HepG2 (cell line): ENCODE measurements around the gene C19orf85. TPM values are rescaled to one million over a fixed set of nuclear protein-coding genes. Genes with fewer than 3 reads are reported as not detected.

Source experiments
- ARNT ChIP-seq: fragments of 450-650 bp; IDR thresholded peaks from 2 replicates; pipeline ENCODE4 v1.6.1; 2017
- ATM ChIP-seq: fragments of 450-650 bp; IDR thresholded peaks from 2 replicates; pipeline ENCODE4 v1.7.1; 2017; ENCODE audit warnings: mild to moderate bottlenecking, borderline replicate concordance
- EZH2 ChIP-seq: conservative IDR thresholded peaks from 2 replicates; pipeline ENCODE4 v1.6.1; 2012; ENCODE audit warnings: mild to moderate bottlenecking, low read depth, low read length, moderate library complexity
- JDP2 ChIP-seq: sonication (generic); formaldehyde crosslinking; IDR thresholded peaks from 2 replicates; pipeline ENCODE4 v1.8.1; 2022; ENCODE audit warnings: missing genetic modification reagents, borderline replicate concordance
- KLF13 ChIP-seq: sonication (generic); formaldehyde crosslinking; IDR thresholded peaks from 2 replicates; pipeline ENCODE4 v1.4.0; 2020; ENCODE audit warnings: mild to moderate bottlenecking, missing genetic modification reagents
- NKX3-1 ChIP-seq: sonication (generic); formaldehyde crosslinking; IDR thresholded peaks from 2 replicates; pipeline ENCODE4 v1.5.0; 2020; ENCODE audit warnings: missing genetic modification reagents
- PITX1 ChIP-seq: sonication (generic); formaldehyde crosslinking; IDR thresholded peaks from 2 replicates; pipeline ENCODE4 v1.5.1; 2020; ENCODE audit warnings: mild to moderate bottlenecking, missing genetic modification reagents
- RBFOX2 ChIP-seq: fragments of 200-400 bp; formaldehyde crosslinking; IDR thresholded peaks from 2 replicates; pipeline ENCODE4 v1.6.1; 2017; ENCODE audit warnings: low read depth, mild to moderate bottlenecking, low read length
- RCOR2 ChIP-seq: IDR thresholded peaks from 2 replicates; pipeline ENCODE4 v1.6.1; 2016; ENCODE audit warnings: missing biosample characterization, missing genetic modification reagents
- SIN3A ChIP-seq: IDR thresholded peaks from 2 replicates; pipeline ENCODE4 v1.6.1; 2011; ENCODE audit warnings: low read depth, mild to moderate bottlenecking, control low read depth, low read length, borderline replicate concordance
- SUZ12 ChIP-seq: fragments of 150-350 bp; IDR thresholded peaks from 2 replicates; pipeline ENCODE4 v1.6.1; 2014; ENCODE audit warnings: low read depth, low read length
- ZMYM3 ChIP-seq: sonication (generic); formaldehyde crosslinking; IDR thresholded peaks from 2 replicates; pipeline ENCODE4 v1.5.1; 2020; ENCODE audit warnings: mild to moderate bottlenecking, missing genetic modification reagents
- ZNF138 ChIP-seq: sonication (generic); formaldehyde crosslinking; IDR thresholded peaks from 2 replicates; pipeline ENCODE4 v1.5.0; 2020; ENCODE audit warnings: mild to moderate bottlenecking, low read depth, missing genetic modification reagents
- ZNF253 ChIP-seq: sonication (generic); formaldehyde crosslinking; IDR thresholded peaks from 2 replicates; pipeline ENCODE4 v1.8.0; 2022; ENCODE audit warnings: mild to moderate bottlenecking, missing genetic modification reagents, borderline replicate concordance
- ZNF383 ChIP-seq: sonication (generic); formaldehyde crosslinking; IDR thresholded peaks from 2 replicates; pipeline ENCODE4 v1.4.0; 2020; ENCODE audit warnings: missing genetic modification reagents, mild to moderate bottlenecking, borderline replicate concordance
- ZNF552 ChIP-seq: sonication (generic); formaldehyde crosslinking; IDR thresholded peaks from 2 replicates; pipeline ENCODE4 v1.9.0; 2022; ENCODE audit warnings: missing genetic modification reagents, mild to moderate bottlenecking, borderline replicate concordance
- ZNF629 ChIP-seq: sonication (generic); formaldehyde crosslinking; conservative IDR thresholded peaks from 2 replicates; pipeline ENCODE4 v1.5.0; 2020; ENCODE audit warnings: missing genetic modification reagents
- polyA plus RNA-seq, 8 experiments: library from polyadenylated mRNA; depleted of rRNA in 3 of 8; stranded (reverse) in 7 of 8; unstranded in 1 of 8; fragments of >200 nt; fragmentation: Illumina TruSeq in 4 of 8; extraction: Trizol in 4 of 8; gene quantifications; 2 replicates each; pipeline versions ENCODE4 v1.2.1 to v1.2.3, GENCODE V29; 2011 to 2016; ENCODE audit warnings: low read depth in 4 of 8, missing spikeins in 1 of 8, mixed read lengths in 1 of 8; ENCODE audit not compliant: insufficient read depth in 1 of 8
- total RNA-seq, 5 experiments: library from RNA; depleted of rRNA; stranded (reverse); fragments of >200 nt; fragmentation: Illumina TruSeq; extraction: Trizol; gene quantifications; 2 replicates each; pipeline ENCODE4 v1.2.3, GENCODE V29; 2016; ENCODE audit warnings: low read depth in 1 of 5
- TF ChIP-seq, protein P1 (sequence below): sonication (generic); formaldehyde crosslinking; IDR thresholded peaks from 2 replicates; pipeline ENCODE4 v1.8.1; 2022; ENCODE audit warnings: mild to moderate bottlenecking, missing genetic modification reagents
- TF ChIP-seq, protein P2 (sequence below): IDR thresholded peaks from 2 replicates; pipeline ENCODE4 v1.4.0; 2020; ENCODE audit warnings: mild to moderate bottlenecking, missing genetic modification reagents
- TF ChIP-seq, protein P3 (sequence below): IDR thresholded peaks from 2 replicates; pipeline ENCODE4 v1.6.1; 2016; ENCODE audit warnings: missing compliant biosample characterization, missing genetic modification reagents, borderline replicate concordance
- TF ChIP-seq, protein P4 (sequence below): IDR thresholded peaks from 2 replicates; pipeline ENCODE4 v1.6.1; 2012; ENCODE audit warnings: low read length, improper control_type of control experiment

The C19orf85 gene
- total and polyA plus RNA-seq, 2 of the 13 experiments (the other 11 are each of a cell fraction or from before 2014, with no cell fraction given), result not detected

DNA sequence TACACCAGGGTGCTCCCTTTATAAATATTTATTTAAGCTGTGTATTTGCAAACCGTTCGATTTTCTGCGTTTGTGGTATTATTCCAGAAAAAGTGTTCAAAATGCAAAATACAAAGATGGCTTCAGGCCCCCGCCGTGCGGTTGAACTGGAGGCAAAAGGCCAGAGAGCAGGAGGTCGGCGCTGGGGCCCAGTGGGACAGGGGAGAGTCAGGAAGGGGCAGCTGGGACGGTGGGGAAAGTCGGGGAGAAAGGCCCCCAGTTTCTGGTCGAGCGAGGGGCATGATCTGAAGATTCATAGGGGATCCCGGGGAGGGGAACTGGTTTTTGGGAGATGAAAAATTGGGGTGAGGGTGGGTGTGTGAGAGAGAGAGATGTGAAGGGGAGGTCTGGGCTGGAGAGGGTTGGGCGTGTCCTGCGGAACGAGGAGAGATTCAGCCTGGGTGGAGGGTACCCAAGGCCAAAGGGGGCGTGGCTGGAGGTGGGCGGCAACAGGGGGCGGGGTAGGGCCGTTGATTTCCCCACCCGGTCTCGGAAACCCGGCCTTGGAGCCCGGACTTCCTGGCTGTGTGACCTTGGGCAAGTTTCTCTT is 3.8 kb downstream of the C19orf85 start (continued):
- no peak for TF ChIP-seq EZH2
- TF ChIP-seq ZNF383 (CRISPR knock-in tag), result no peak
- TF ChIP-seq ATM, result no peak
- TF ChIP-seq, protein P1, sequence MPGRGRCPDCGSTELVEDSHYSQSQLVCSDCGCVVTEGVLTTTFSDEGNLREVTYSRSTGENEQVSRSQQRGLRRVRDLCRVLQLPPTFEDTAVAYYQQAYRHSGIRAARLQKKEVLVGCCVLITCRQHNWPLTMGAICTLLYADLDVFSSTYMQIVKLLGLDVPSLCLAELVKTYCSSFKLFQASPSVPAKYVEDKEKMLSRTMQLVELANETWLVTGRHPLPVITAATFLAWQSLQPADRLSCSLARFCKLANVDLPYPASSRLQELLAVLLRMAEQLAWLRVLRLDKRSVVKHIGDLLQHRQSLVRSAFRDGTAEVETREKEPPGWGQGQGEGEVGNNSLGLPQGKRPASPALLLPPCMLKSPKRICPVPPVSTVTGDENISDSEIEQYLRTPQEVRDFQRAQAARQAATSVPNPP (CRISPR knock-in tag), result no peak
- TF ChIP-seq SUZ12, result no peak
- TF ChIP-seq ZMYM3 (CRISPR knock-in tag), result no peak
- TF ChIP-seq SIN3A, result peak; percentile 23; the same call in 1 of the 2 replicates
- TF ChIP-seq PITX1 (CRISPR knock-in tag), result no peak
- no peak for TF ChIP-seq ZNF253 (CRISPR knock-in tag)
- no peak for TF ChIP-seq RBFOX2
- TF ChIP-seq, protein P2, sequence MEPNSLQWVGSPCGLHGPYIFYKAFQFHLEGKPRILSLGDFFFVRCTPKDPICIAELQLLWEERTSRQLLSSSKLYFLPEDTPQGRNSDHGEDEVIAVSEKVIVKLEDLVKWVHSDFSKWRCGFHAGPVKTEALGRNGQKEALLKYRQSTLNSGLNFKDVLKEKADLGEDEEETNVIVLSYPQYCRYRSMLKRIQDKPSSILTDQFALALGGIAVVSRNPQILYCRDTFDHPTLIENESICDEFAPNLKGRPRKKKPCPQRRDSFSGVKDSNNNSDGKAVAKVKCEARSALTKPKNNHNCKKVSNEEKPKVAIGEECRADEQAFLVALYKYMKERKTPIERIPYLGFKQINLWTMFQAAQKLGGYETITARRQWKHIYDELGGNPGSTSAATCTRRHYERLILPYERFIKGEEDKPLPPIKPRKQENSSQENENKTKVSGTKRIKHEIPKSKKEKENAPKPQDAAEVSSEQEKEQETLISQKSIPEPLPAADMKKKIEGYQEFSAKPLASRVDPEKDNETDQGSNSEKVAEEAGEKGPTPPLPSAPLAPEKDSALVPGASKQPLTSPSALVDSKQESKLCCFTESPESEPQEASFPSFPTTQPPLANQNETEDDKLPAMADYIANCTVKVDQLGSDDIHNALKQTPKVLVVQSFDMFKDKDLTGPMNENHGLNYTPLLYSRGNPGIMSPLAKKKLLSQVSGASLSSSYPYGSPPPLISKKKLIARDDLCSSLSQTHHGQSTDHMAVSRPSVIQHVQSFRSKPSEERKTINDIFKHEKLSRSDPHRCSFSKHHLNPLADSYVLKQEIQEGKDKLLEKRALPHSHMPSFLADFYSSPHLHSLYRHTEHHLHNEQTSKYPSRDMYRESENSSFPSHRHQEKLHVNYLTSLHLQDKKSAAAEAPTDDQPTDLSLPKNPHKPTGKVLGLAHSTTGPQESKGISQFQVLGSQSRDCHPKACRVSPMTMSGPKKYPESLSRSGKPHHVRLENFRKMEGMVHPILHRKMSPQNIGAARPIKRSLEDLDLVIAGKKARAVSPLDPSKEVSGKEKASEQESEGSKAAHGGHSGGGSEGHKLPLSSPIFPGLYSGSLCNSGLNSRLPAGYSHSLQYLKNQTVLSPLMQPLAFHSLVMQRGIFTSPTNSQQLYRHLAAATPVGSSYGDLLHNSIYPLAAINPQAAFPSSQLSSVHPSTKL (CRISPR knock-in tag), result no peak
- TF ChIP-seq JDP2 (CRISPR knock-in tag), result no peak
- TF ChIP-seq ZNF552, result no peak
- TF ChIP-seq ZNF629, result no peak
- TF ChIP-seq NKX3-1, result no peak
- TF ChIP-seq ZNF138 (CRISPR knock-in tag), result no peak
- no peak for TF ChIP-seq RCOR2 (CRISPR knock-in tag)
- TF ChIP-seq, protein P3, sequence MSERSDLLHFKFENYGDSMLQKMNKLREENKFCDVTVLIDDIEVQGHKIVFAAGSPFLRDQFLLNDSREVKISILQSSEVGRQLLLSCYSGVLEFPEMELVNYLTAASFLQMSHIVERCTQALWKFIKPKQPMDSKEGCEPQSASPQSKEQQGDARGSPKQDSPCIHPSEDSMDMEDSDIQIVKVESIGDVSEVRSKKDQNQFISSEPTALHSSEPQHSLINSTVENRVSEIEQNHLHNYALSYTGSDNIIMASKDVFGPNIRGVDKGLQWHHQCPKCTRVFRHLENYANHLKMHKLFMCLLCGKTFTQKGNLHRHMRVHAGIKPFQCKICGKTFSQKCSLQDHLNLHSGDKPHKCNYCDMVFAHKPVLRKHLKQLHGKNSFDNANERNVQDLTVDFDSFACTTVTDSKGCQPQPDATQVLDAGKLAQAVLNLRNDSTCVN, result no peak
- TF ChIP-seq, protein P4, sequence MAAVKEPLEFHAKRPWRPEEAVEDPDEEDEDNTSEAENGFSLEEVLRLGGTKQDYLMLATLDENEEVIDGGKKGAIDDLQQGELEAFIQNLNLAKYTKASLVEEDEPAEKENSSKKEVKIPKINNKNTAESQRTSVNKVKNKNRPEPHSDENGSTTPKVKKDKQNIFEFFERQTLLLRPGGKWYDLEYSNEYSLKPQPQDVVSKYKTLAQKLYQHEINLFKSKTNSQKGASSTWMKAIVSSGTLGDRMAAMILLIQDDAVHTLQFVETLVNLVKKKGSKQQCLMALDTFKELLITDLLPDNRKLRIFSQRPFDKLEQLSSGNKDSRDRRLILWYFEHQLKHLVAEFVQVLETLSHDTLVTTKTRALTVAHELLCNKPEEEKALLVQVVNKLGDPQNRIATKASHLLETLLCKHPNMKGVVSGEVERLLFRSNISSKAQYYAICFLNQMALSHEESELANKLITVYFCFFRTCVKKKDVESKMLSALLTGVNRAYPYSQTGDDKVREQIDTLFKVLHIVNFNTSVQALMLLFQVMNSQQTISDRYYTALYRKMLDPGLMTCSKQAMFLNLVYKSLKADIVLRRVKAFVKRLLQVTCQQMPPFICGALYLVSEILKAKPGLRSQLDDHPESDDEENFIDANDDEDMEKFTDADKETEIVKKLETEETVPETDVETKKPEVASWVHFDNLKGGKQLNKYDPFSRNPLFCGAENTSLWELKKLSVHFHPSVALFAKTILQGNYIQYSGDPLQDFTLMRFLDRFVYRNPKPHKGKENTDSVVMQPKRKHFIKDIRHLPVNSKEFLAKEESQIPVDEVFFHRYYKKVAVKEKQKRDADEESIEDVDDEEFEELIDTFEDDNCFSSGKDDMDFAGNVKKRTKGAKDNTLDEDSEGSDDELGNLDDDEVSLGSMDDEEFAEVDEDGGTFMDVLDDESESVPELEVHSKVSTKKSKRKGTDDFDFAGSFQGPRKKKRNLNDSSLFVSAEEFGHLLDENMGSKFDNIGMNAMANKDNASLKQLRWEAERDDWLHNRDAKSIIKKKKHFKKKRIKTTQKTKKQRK, result no peak
- no peak; the same call in 1 of the 2 replicates for TF ChIP-seq KLF13 (CRISPR knock-in tag)
- TF ChIP-seq ARNT, result no peak
